HUDEP-2 (cell line): ENCODE measurements around the gene PRRT4.

Experiments
- DNase-seq, 76 experiments: peaks; one replicate each; lab custom pipeline; 2025; ENCODE audit not compliant: unreplicated experiment in 76 of 76; lab: John Stamatoyannopoulos, UW

Gene PRRT4

DNA sequence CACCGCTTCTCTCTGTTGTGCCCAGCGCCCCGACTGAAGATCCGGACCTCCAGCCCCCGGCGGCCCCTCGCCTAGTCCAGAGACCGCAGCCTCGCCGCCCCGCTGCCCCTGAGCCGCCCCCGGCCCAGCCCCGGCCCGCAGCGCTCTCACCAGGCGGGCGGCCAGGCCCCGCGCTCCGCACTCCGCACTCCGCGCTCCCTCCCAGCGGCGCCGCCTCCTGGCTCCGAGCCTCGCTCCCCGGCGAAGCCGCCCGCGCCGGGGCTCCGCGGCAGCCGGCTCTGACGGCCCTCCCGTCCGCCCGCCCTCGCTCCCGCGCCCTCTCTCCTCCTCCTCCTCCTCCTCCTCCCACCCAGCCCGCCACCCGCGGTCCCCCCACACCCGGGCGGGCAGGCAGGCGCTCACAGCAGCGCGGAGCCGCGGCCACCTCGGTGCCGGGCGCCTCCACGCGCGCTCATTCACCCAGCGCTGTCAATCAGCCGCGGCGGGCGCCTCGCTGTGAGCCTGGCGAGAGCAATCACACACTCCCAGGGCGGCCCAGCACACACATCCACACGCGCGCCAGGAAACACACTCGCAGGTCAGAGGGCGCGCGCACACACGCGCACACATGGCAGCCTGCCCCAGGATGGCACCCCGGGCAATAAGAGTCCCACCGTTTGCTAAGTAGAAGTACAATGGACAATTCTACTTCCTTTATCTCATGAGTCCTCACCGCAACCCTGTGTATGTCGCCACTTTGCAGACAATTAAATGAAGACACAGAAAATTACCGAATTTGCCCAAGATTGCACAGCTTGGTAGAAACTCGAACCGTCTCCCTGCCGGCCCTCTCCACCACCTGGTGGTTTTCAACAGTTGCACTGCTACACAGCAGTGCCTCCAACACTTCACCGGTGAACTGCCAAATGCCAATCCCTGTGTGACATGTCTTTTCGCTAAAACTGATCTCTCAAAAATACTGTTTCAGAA is at the start of gene PRRT4:
Gene PRRT4 (minus strand): TSS at position 280 of the 969 bp plus-strand sequence.
- peak in 4 of 76 experiments; percentile 6 to 25 (median 22) for DNase-seq

DNA sequence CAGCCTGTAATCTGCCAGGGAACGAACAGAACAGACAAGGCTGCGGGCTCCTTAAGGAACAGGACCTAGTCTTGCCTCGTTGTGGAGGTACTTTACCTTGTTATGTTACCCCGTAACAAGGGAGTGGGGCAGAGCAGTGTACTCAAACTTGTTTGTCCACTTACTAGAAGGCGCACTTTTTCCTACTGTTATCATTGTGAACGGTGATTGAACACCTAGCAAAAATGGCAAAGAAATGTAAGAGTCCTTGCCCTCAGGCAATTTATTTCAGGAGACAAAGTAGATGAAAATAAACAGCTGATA is 48.9 kb upstream of the PRRT4 start:
- DNase-seq = no peak

DNA sequence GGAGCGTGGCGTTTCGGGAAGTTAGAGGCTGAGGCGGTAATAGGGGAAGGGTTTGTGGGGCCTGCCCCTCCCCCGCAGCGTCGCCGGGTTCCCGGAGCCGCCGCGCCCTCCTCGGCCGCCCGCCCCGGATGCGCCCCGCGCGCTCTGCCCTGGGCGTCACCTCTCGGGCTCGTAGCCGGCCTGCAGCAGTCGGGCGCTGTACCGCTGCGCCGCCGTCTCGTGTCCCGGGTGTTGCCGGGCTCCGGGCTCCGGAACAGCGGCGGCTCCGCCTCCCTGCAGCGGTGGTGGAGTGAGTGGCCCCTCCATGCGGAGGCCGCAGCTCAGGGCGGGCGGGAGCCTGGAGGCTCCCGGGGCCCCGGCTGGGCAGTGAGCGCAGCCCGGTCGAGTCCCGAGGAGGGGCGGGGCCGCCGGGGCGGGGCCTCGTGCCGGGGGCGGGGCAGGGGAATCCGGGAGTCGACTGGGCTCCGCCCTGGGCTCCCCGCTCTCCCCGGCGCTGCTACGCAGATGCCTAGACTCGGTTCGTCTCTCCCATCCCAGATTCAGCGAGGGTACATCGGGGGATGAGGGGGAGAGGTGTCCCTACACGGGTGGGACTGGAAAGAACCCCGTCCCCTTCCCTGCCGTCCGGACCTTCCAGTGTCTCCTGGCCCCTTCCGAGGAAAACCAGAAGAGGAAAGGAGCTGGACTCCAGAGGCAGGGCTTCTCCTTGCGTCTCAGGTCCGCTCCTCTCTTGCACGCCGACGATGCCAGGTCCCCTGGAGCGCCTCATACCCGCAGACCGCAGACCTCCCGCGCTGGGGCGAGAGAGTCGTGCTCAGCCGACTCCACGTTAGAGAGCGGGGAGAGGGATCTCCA is 48.3 kb upstream of the PRRT4 start, which contains the start of gene IMPDH1:
Gene IMPDH1 (minus strand): TSS at position 387 of the 855 bp plus-strand sequence. CDS start 81 bp downstream, at position 306.
- DNase-seq = peak in 66 of 76 experiments; percentile 5 to 88 (median 61)

DNA sequence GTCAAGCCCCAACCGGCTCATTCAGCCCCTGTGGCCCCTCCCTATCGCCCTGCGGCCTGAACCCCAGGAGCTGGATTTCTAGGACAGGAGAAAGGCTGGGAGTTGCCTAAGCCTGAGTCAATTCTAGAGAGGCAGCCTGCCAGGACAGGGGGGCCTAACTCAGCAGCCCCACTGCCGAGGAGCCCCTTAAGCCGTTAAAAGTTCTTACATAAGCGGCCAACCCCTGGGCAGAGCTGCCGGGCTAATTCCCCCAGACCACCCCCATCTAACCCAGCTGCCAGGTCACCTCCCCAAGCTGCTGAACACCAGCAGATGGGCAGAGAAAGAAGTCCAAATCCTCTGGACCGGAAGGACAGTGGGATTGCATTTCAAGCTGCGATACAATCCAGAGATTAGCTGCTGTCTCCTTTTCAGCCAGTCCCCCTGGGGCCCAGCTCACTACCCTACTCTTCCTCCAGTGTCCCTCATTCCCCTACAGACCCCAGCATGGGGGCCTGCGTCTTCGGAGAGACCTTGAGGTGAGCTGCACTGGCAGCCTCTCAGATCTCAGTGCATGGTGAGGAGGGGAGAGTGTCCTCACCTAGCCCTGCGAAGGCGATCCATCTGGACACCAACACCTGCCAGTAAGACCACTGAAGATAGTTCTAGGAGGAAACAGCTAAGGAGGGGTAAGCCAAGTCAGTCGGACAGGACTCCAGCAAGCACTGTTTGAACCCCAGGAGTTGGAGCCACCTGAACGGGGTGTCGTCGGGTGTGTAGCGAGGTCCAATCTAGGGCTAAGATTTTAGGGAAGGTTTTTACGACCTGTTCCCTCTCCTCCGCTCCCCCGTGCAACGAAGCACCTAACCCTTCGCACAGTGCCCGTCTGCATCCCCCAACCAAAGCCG is 47.5 kb upstream of the PRRT4 start:
- DNase-seq = peak in 2 of 76 experiments; percentile 37 to 44

DNA sequence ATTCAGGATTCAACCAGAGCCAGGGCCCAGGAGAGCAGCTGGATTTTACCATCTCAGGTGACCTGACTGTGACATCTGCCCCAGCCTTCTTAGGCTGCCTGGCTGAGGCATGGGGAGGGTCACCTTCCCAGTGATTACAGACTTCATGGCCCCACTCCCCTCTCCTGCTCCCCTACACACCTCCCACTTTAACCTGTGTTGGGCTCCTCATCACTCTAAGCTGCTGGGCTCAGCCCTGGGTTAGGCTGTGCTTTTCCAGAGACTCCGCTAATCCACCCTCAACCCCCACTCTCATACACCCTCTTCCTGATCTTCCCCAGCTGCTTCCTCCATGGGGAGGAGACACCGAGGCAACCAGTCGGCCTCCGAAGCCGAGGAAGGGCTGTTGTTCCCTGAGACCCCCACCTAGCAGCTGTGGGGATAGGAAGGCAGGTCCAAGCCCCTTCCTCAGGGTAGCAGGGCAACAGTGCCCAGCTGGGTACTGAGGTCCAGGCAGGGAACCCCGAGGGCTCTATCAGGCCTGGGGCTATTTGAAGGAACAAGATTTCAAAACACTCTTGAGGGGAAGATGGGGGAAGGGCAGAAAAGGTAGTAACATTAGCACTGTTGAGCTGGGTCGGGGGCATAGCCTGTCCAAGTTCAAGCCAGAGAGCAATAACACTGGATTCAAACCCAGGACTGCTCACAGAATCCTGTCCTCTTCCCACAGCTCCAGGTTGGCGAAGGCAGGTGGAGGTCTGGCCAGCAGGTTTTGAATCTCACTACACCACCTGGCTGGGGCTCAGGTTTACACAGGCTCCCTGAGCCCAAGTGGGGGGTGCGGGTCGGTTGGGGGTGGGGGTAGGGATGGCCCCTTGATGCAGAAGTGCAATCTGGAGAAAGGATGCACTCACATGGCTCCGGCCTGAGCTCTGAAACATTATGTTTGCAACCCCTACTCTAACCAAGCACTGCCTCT is 46.5 kb upstream of the PRRT4 start:
- DNase-seq = no peak

DNA sequence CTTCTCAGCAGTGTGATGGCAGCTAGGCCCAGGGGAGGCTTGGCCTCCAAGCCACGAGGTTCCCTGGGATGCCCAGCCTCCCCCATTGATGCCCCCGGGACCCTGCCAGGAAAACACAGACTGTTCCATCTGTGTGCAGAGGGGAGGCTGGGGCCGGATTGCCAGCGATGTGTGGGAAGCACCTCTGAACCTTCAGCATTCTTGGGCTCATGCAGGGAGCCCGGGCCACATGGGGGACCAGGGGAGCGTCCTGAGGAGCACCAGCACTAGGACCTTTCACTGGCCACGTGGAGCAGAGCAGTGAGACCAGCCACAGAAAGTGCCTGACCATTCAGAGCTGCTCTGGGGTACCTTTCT is 45.7 kb upstream of the PRRT4 start:
- no peak for DNase-seq

DNA sequence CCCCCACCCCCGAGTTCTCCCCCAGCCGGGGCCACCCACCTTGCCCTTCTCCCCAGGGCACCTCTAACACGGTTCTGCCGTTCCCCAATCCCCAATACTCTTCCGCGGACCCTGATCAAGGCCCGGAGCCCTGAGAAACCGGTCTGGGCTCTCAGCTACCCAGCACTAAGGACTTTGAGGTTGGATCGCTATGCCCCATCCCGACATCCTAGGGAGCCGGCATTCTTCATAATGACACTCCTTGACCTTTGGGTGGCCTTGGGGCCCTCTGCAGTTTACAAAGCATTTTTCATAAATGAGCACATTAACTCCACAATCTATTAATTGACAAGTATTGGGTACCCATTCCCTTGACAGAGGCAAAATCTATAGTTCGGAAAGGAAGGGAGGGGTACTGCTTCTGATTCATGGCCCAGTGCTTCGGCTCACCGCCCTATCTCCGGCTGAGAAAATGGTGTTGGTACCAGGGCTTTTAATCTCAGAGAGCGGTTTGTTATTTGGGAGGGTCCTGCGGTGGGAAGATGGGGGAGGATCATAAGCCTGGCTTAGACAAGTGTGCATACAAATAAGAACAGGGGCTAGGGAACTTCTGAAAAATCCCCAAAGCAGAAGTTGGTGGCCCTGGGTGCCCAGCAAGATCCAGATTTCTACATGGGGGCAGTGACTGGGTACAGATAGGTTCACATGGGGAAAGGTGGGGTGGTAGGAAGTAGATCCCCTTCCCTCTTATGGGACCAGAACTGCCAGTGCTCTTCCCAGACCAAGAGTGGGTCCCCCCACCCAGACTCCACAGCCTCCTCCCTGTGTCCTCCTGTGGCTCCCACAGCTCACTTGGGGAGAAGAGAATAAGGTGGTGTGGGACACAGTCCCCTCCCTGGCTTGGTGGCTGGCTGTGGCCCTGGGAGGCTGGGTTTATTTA is 45.1 kb upstream of the PRRT4 start:
- no peak for DNase-seq

DNA sequence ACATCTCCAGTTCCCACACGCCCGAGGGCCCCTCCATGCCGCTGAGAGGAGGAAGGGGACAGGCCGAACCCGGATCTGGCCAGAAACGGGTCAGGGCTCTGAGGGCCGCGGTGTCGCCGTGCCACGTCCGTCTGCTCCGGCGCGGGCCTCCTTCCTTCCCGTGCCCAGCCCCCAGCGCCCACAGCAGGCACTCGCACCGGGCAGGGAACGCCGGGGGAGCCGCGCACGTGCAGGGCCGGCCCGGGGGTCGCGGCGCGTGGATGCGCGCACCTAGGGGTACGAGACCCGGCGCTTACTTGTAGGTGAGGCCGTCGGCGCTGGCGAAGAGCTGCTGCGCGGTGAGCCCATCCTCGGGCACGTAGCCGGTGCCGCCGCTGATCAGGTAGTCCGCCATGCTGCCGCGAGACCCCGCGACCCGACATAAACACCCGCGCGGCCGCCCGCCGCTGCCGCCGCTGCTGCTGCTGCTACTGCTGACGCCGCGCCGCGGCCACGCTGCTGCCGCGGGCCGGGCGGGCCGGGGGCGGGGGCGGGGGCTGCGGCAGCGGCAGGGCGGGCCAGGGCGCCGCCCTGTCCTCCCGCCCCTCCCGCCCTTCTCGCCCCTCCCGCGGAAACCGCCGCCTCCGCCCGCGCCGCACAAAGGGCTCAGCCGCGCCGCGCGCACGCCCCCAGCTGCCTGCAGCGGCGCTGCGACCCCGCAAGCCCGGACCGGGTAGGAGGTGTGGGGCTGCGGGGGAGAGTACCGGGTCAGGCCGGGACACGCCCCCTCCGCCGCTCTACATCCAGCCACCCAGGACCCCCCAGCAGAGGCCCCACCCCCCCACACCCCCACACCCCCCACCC is 44.2 kb upstream of the PRRT4 start:
- peak in 40 of 76 experiments; percentile 6 to 64 (median 43) for DNase-seq

DNA sequence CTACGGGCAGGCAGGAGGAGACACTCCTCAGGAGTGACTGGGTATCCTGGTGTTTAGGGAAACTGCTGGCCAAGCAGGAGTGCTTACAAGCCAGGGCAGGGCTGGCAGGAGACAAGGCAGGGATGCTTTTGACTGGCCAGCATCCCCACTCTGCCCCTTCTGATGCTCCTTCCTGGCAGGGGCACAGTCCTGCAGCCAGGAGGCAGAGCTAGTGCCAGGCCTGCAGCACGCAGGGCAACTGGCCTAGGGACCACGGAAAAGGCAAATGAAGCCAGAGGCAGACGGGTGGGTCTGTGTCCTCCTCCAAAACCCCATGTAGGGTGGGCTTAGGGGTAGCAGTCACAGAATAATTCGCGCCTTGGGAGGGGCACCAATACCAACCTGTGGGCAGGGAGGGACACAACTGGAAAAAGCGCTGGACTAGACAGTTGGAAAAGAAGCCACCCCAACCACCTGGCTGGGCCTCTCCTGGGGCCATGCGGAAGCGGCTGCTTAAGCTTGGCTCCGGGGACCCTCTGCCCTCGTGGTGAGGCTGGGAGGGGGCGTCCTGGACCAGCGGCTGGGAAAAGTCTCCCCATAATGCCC is 43.5 kb upstream of the PRRT4 start:
- DNase-seq = peak in 19 of 76 experiments; percentile 2 to 27 (median 18)

DNA sequence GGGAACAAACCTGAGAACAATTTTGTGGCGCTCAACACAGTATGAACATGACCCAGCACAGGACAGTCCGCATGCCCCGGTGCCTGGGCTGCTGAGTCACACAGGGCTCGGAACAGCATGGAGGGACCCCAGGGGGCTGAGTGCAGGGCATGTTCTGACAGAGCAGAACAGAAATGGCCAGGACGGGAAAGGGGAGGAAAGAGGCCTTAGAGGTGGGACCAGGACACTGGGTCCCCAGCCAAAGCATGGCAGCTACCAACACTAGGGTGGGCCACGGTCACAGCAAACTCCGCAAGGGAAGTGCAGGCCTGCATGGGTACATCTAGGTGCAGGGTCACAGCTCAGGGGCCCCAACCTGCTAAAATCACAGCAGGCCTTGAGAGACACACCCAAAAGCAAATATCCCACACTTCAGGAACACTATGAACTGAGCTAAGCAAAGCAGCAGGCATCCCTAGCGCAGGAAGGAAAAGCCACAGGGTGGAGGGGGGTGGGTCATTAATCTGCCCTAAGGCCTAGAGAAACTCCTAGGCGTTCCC is 42.7 kb upstream of the PRRT4 start:
- no peak for DNase-seq

DNA sequence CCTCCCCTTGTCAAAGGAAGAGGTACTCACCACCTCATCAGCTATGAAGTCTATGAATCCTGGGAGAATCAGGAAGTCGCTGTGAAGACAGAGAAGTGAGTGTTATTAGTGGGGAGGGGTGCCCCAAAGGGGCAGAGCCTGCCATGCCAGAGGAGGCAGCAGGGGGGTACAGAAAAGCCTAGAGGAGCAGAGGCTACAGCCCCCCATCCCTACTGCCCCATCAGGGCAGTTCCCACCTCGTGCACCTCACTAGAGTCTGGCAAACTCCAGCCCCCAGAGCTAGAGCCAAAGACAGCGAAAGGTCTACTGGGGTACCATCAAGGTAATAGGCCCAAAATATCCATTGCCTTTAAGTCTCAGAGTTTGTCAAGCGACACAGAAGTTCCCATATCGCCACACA is 42.2 kb upstream of the PRRT4 start:
- no peak for DNase-seq

DNA sequence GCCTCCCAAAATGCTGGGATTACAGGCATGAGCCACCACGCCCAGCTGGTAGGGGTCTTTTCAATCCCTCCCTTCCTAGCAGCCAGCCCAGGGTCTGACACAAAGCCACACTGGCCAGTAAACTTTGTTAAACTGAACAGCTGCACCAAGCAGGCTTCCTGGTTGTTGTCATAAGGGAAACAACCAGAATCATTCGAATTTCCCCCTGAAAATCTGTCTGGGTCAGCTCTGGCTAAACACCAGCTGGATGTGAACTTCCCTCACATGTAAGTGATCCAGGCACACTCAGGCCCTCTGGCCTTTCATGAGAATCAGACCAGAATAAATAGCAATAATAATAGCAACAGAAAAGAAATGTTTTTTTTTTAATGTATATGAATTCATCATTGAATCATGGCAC is 40.9 kb upstream of the PRRT4 start:
- no peak for DNase-seq

DNA sequence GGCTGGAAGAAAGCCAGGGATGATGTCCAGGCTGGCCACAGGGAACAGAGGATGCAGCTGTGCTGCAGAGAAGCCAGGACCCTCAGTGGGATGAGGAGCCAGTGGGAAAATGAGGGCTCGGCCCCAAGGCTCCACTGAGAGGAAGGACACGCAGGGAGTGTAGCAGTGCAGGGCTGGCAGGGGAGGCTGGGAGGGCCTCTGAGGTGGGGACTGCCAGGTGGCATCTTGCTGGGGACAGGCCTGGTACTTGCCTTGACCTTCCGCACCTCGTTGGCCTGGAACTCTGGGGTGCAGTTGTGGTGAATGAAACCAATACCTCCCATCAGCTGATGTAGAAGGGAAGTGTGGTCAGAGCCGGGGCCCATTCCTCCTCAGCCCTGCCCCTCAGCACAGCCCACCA is 39.1 kb upstream of the PRRT4 start:
- DNase-seq = no peak

DNA sequence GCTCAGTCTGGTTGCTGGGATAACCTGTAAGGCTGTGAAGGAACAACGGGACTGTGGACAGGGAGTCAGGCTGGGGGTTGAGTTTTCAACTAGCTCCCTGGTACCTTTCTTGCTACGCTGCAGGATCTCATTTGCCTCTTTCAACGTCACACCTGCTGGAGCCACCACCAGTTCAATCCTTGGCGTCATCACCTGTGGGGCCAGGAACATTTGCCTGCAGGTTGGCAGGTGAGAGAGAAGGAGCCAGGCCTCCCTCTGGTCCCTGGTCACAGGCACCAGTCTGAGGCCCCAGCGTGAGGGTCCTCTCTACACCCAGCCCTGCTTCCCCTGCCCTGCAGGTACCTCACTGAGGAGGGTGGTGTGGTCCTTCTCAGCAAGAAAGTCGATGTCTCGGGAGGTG is 38.5 kb upstream of the PRRT4 start:
- no peak for DNase-seq

DNA sequence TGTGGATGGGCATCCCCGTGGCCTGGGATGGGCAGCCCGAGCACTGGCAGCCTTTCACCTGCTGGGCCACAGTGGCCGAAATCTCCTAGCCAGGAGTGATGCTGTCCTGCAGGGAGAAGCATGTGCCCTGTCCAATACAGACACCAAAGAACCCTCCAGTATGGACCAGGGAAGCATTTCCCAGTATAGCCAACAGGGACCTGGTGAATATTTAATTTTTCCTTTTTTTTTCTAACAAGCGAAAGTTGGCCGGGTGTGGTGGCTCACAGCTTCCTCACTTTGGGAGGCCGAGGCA is 37.3 kb upstream of the PRRT4 start:
- no peak for DNase-seq

DNA sequence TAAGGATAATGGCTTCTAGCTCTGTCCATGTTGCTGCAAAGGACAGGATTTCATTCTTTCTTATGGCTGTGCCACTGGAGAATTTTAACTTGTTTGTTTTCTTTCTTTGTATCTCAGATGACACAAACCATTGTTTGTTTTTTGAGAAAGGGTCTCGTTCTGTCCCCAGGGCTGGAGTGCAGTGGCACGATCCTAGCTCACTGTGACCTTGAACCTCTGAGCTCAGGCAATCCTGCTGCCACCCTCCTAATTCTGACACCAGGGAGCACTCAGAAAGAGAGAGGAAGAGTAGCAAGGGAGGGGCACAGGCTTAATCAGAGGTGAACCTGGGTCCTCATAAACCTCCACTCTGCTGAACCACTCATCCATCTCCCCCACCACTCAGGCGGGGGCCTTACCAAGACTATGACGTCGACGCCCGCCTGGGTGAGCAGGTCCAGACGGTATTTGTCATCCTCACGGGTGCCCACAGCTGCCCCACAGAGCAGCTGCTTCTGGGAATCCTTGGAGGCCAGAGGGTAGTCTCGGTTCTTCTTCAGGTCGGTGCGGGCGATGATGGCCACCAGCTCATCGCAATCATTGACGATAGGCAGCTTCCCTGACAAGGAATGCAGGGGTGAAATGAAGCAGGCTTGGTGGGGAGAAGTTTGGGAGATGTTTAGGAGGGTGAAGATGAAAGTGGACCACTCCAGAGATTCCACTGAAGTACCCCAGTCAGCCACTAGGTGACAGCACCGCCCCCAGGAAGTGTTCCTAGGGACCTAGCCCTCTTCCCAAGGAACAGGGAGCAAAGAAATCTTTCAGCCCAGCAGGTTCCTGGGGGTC is 36.7 kb upstream of the PRRT4 start:
- DNase-seq = peak in 29 of 76 experiments; percentile 3 to 44 (median 18)
